Stimulated activated CD8-positive, alpha-beta memory T cell treated with anti-CD3 and anti-CD28 coated beads, Interleukin-7, amount 100 ng/mL, for 1 hour (primary cell): Measurements from ENCODE around the gene CAPZB.

ENCODE experiments used
- DNase-seq, 2 donors: peaks; one replicate each; pipeline ENCODE4 v3.0.0-alpha.2; 2020; ENCODE audit warnings: low read depth in 2 of 2

The CAPZB gene

GRCh38 chr1:19367584-19368041 lies 117.7 kb downstream of the CAPZB start:
- DNase-seq: no peak

GRCh38 chr1:19366599-19367536 lies 118.5 kb downstream of the CAPZB start:
- no peak for DNase-seq

- no peak for DNase-seq
Measured at GRCh38 chr1:19365721-19366120, 119.6 kb downstream of the CAPZB start.

GRCh38 chr1:19363536-19364152 lies 121.7 kb downstream of the CAPZB start:
- no peak for DNase-seq

- no peak for DNase-seq
Measured at GRCh38 chr1:19361611-19362147, 123.7 kb downstream of the CAPZB start.

- no peak for DNase-seq
Measured at GRCh38 chr1:19360843-19361610, 124.3 kb downstream of the CAPZB start.

GRCh38 chr1:19360432-19360831 lies 124.9 kb downstream of the CAPZB start:
- DNase-seq: no peak

- no peak for DNase-seq
Measured at GRCh38 chr1:19360016-19360415, 125.3 kb downstream of the CAPZB start.

- DNase-seq: no peak
Measured at GRCh38 chr1:19359357-19359756, 126.0 kb downstream of the CAPZB start.

GRCh38 chr1:19358710-19359109 lies 126.6 kb downstream of the CAPZB start:
- no peak for DNase-seq

- no peak for DNase-seq
Measured at GRCh38 chr1:19357299-19357986, 127.9 kb downstream of the CAPZB start.

- no peak for DNase-seq
Measured at GRCh38 chr1:19356266-19356665, 129.1 kb downstream of the CAPZB start.

- DNase-seq: no peak
Measured at GRCh38 chr1:19354531-19354981, 130.8 kb downstream of the CAPZB start.

- no peak for DNase-seq
Measured at GRCh38 chr1:19353596-19353995, 131.7 kb downstream of the CAPZB start.

- DNase-seq: no peak
Measured at GRCh38 chr1:19352839-19353238, 132.5 kb downstream of the CAPZB start.

GRCh38 chr1:19351873-19352272 lies 133.5 kb downstream of the CAPZB start:
- no peak for DNase-seq

GRCh38 chr1:19350566-19350965 lies 134.8 kb downstream of the CAPZB start:
- DNase-seq: no peak

GRCh38 chr1:19349999-19350398 lies 135.3 kb downstream of the CAPZB start:
- DNase-seq: no peak

- DNase-seq: no peak
Measured at GRCh38 chr1:19348441-19349198, 136.7 kb downstream of the CAPZB start.

GRCh38 chr1:19347533-19348172 lies 137.7 kb downstream of the CAPZB start:
- no peak for DNase-seq
